HepG2 (cell line): ENCODE measurements around the gene ATOSB. TPM values are rescaled to one million over a fixed set of nuclear protein-coding genes. Genes with fewer than 3 reads are reported as not detected.

ENCODE experiments used
- ATAC-seq: fragments of 200-7000 bp; cut with Tn5 transposase; 3 replicates; pipeline ENCODE4 v1.9.1; 2020; ENCODE audit warnings: mild to moderate bottlenecking, moderate library complexity
- BruUV-seq: library from RNA; stranded (reverse); fragments of 400-500 nt; replicated peaks from 2 replicates; lab custom pipeline; 2021; lab: Mats Ljungman, UMichigan
- CTCF ChIA-PET: fragments of 300-600 bp; formaldehyde crosslinking; extraction: SDS; loops from one replicate; lab custom pipeline; 2021; ENCODE audit warnings: low total read pairs, inconsistent platforms, low intra/inter-chr PET ratio; lab: Yijun Ruan, JAX
- POLR2A ChIA-PET: fragments of 350-600 bp; sonication (Branson Sonifier 250); formaldehyde crosslinking; loops from one replicate; lab custom pipeline; 2020; ENCODE audit warnings: antibody characterized with exemption, inconsistent platforms; lab: Yijun Ruan, JAX
- DNase-seq: peaks from one replicate; pipeline ENCODE4 v3.0.0-alpha.2; 2015; ENCODE audit warnings: low spot score
- FAIRE-seq: peaks from 3 replicates; lab custom pipeline; 2011; peaks lifted over from hg19 to GRCh38; lab: Jason Lieb, UNC
- H2AFZ ChIP-seq: one replicate; pipeline ENCODE4 v1.6.1; 2011; ENCODE audit warnings: low read length, inconsistent platforms
- H3K27ac ChIP-seq: fragments of 300-600 bp; 3 replicates; pipeline ENCODE4 v1.8.0; 2011; ENCODE audit warnings: mixed run types, mild to moderate bottlenecking, mixed read lengths, low read length, inconsistent platforms; ENCODE audit not compliant: insufficient read depth; ENCODE audit errors: extremely low read length
- H3K27me3 ChIP-seq, 2 experiments: fragments of 200-600 bp in 1 of 2; 2 replicates in 1 of 2; 3 replicates in 1 of 2; pipeline versions ENCODE4 v1.6.0 to v1.8.0; 2011; ENCODE audit warnings: low read length in 2 of 2, mild to moderate bottlenecking in 2 of 2, moderate library complexity in 2 of 2, inconsistent platforms in 1 of 2; ENCODE audit not compliant: insufficient read depth in 2 of 2, control insufficient read depth in 1 of 2
- H3K36me3 ChIP-seq, 2 experiments: fragments of 200-600 bp in 1 of 2; replicated peaks in 1 of 2; 2 replicates in 1 of 2; 3 replicates in 1 of 2; pipeline versions ENCODE4 v1.5.1 to v1.8.0; 2011; ENCODE audit warnings: low read length in 2 of 2, inconsistent platforms in 1 of 2; ENCODE audit not compliant: insufficient read depth in 2 of 2, control insufficient read depth in 1 of 2
- H3K4me1 ChIP-seq: 2 replicates; pipeline ENCODE4 v1.5.1; 2012; ENCODE audit warnings: low read length, inconsistent platforms; ENCODE audit not compliant: insufficient read depth
- H3K4me2 ChIP-seq: 2 replicates; pipeline ENCODE4 v1.6.0; 2011; ENCODE audit warnings: low read depth, low read length, inconsistent platforms
- H3K4me3 ChIP-seq, 3 experiments: fragments of 200-600 bp in 1 of 3; sonication (generic), shearing (Covaris generic) in 1 of 3; replicated peaks in 1 of 3; 2 replicates each; pipeline ENCODE4 v1.5.1; 2011 to 2016; ENCODE audit warnings: low read length in 3 of 3, inconsistent platforms in 2 of 3, low read depth in 2 of 3, mild to moderate bottlenecking in 2 of 3, control low read depth in 1 of 3, mixed read lengths in 1 of 3; ENCODE audit not compliant: insufficient read depth in 1 of 3
- H3K79me2 ChIP-seq: one replicate; pipeline ENCODE4 v1.6.1; 2011; ENCODE audit warnings: low read length, inconsistent platforms; ENCODE audit not compliant: insufficient read depth
- H3K9ac ChIP-seq: 2 replicates; pipeline ENCODE4 v1.6.0; 2011; ENCODE audit warnings: mild to moderate bottlenecking, low read depth, low read length, inconsistent platforms; ENCODE audit not compliant: insufficient read depth
- H3K9me3 ChIP-seq: 2 replicates; pipeline ENCODE4 v1.5.1; 2012; ENCODE audit warnings: mild to moderate bottlenecking, low read length
- H4K20me1 ChIP-seq: 2 replicates; pipeline ENCODE4 v1.6.0; 2011; ENCODE audit warnings: inconsistent platforms, mild to moderate bottlenecking, low read length, moderate library complexity; ENCODE audit not compliant: insufficient read depth
- ATF5 ChIP-seq: sonication (generic); formaldehyde crosslinking; IDR thresholded peaks from 2 replicates; pipeline ENCODE4 v1.4.0; 2020; ENCODE audit warnings: mild to moderate bottlenecking, low read depth, missing genetic modification reagents
- HES4 ChIP-seq: sonication (generic); formaldehyde crosslinking; IDR thresholded peaks from 2 replicates; pipeline ENCODE4 v1.9.0; 2021; ENCODE audit warnings: mild to moderate bottlenecking, missing genetic modification reagents, borderline replicate concordance
- MAF1 ChIP-seq: sonication (generic); formaldehyde crosslinking; IDR thresholded peaks from 2 replicates; pipeline ENCODE4 v1.5.0; 2020; ENCODE audit warnings: missing genetic modification reagents, borderline replicate concordance
- PLRG1 ChIP-seq: fragments of 450-650 bp; conservative IDR thresholded peaks from 2 replicates; pipeline ENCODE4 v1.6.1; 2016
- ZBTB33 ChIP-seq: sonication (generic); formaldehyde crosslinking; IDR thresholded peaks from 2 replicates; pipeline ENCODE4 v1.4.0; 2020; ENCODE audit warnings: missing genetic modification reagents
- ZBTB39 ChIP-seq: sonication (generic); formaldehyde crosslinking; IDR thresholded peaks from 2 replicates; pipeline ENCODE4 v1.5.0; 2020; ENCODE audit warnings: missing genetic modification reagents
- ZNF740 ChIP-seq: sonication (generic); formaldehyde crosslinking; IDR thresholded peaks from 2 replicates; pipeline ENCODE4 v1.4.0; 2020; ENCODE audit warnings: missing genetic modification reagents
- WGBS: methylation state at CpG from one replicate; pipeline ENCODE4 v1.1.6; 2017; ENCODE audit warnings: low lambda C conversion rate; 5-methylcytosine and 5-hydroxymethylcytosine counted together
- in situ Hi-C: cut with HindIII; loops from 2 replicates; pipeline ENCODE4 v1.10.0; 2017; ENCODE audit warnings: low pct_unique_long_range_greater_than_20kb; ENCODE audit not compliant: extremely low pct_ligation_motif_present
- intact Hi-C: fragments of 100-400 bp; cut with micrococcal nuclease; formaldehyde crosslinking; loops from one replicate; pipeline ENCODE4 v1.10.0; 2022; ENCODE audit not compliant: unreplicated experiment
- polyA plus RNA-seq, 8 experiments: library from polyadenylated mRNA; depleted of rRNA in 3 of 8; stranded (reverse) in 7 of 8; unstranded in 1 of 8; fragments of >200 nt; fragmentation: Illumina TruSeq in 4 of 8; extraction: Trizol in 4 of 8; gene quantifications; 2 replicates each; pipeline versions ENCODE4 v1.2.1 to v1.2.3, GENCODE V29; 2011 to 2016; ENCODE audit warnings: low read depth in 4 of 8, missing spikeins in 1 of 8, mixed read lengths in 1 of 8; ENCODE audit not compliant: insufficient read depth in 1 of 8
- total RNA-seq, 5 experiments: library from RNA; depleted of rRNA; stranded (reverse); fragments of >200 nt; fragmentation: Illumina TruSeq; extraction: Trizol; gene quantifications; 2 replicates each; pipeline ENCODE4 v1.2.3, GENCODE V29; 2016; ENCODE audit warnings: low read depth in 1 of 5

Gene ATOSB
- total and polyA plus RNA-seq, 2 of the 13 experiments (the other 11 are each of a cell fraction or from before 2014, with no cell fraction given), result 1.9 to 6.4 TPM

- peaks cover 48% of the 10 kb centered on the region for H3K4me1 ChIP-seq
- 0 out of 2 replicates have a peak overlapping the region, but pooled peaks have one; percentile 16 for H3K9ac ChIP-seq
- H3K36me3 ChIP-seq, result no peaks in the 10 kb centered on the region
- peak overlapping the region in 1 of 3 experiments; percentile 53; a peak in 1 of 6 replicates for H3K4me3 ChIP-seq
- DNase-seq (no peak), FAIRE-seq (no peak), ATAC-seq (no peak)
- in situ Hi-C loops, result loop anchor here (10.0 kb wide), 1 partner anchor 542 kb away; the partner anchor contains the start of genes CCDC107, RMRP and SIT1
- TF ChIP-seq ZBTB33 (CRISPR knock-in tag), result no peak
- no peak for TF ChIP-seq ATF5 (CRISPR knock-in tag)
- no peak for TF ChIP-seq HES4 (CRISPR knock-in tag)
- TF ChIP-seq ZNF740, result no peak
- no peak for TF ChIP-seq PLRG1
- no peak for TF ChIP-seq MAF1 (CRISPR knock-in tag)
- no peak for TF ChIP-seq ZBTB39
- POLR2A ChIA-PET, result interaction anchor here (0.8 to 2.5 kb wide), 6 partner anchors 10 to 145 kb away, joined by 3 to 17 read pairs (median 7); partner anchors contain the start of genes FANCG, PIGO, STOML2 and UNC13B
- WGBS, result 29% methylated on average over 2 of the region's 3 CpGs
- H4K20me1 ChIP-seq, result no peaks in the 10 kb centered on the region
- H3K9me3 ChIP-seq, result no peaks in the 10 kb centered on the region
- no peaks in the 10 kb centered on the region; a peak in 1 of 5 replicates for H3K27me3 ChIP-seq
- H3K79me2 ChIP-seq, result no peaks in the 10 kb centered on the region
- peak overlapping the region; percentile 2 for H2AFZ ChIP-seq
- H3K4me2 ChIP-seq, result peak overlapping the region; percentile 78
- no TSS peak for BruUV-seq
- CTCF ChIA-PET, result no interaction called here
- intact Hi-C loops, result no loop called here
- H3K27ac ChIP-seq, result no peak overlapping the region
Observed at GRCh38 chr9:35112257-35113020, 3.2 kb downstream of the ATOSB start.
